GM13977 (cell line): Measurements from ENCODE around the gene BDH1.

Experiments
- DNase-seq: peaks from one replicate; pipeline ENCODE4 v3.0.0; 2012; ENCODE audit warnings: low spot score
- CTCF ChIP-seq: IDR thresholded peaks from 2 replicates; pipeline ENCODE4 v1.5.1; 2012; ENCODE audit warnings: mild to moderate bottlenecking, control low read depth; ENCODE audit not compliant: insufficient read depth; ENCODE audit errors: extremely low read depth, missing control alignments
- in situ Hi-C: fragments of 300-500 bp; cut with MboI; formaldehyde crosslinking; loops from one replicate; pipeline ENCODE4 v1.12.0; 2022; ENCODE audit warnings: low sequenced_read_pairs, low pct_unique_long_range_greater_than_20kb, mixed read lengths, inconsistent platforms; ENCODE audit not compliant: unreplicated experiment

The BDH1 gene

GRCh38 chr3:197499427-197499826 is 56.3 kb downstream of the BDH1 start:
- in situ Hi-C loops, result no loop called here
- DNase-seq, result peak; percentile 62
- no peak for TF ChIP-seq CTCF

GRCh38 chr3:197498499-197499241 is 57.1 kb downstream of the BDH1 start:
- no peak for DNase-seq
- in situ Hi-C loops, result no loop called here
- no peak for TF ChIP-seq CTCF

GRCh38 chr3:197496746-197497125 is 59.0 kb downstream of the BDH1 start:
- in situ Hi-C loops, result no loop called here
- no peak for TF ChIP-seq CTCF
- DNase-seq, result no peak

- TF ChIP-seq CTCF, result no peak
- in situ Hi-C loops, result no loop called here
- DNase-seq, result no peak
Observed at GRCh38 chr3:197495999-197496745, 59.6 kb downstream of the BDH1 start.

GRCh38 chr3:197495499-197495898 is 60.3 kb downstream of the BDH1 start:
- in situ Hi-C loops, result no loop called here
- DNase-seq, result peak; percentile 74
- TF ChIP-seq CTCF, result no peak

- TF ChIP-seq CTCF, result no peak
- peak; percentile 64 for DNase-seq
- in situ Hi-C loops, result no loop called here
Observed at GRCh38 chr3:197495059-197495455, 60.7 kb downstream of the BDH1 start.
